GM12878 (cell line): ENCODE data around the gene TPBGL. TPM values are rescaled to one million over a fixed set of nuclear protein-coding genes. Genes with fewer than 3 reads are reported as not detected.

Source experiments
- ATAC-seq: fragments of 200-7000 bp; cut with Tn5 transposase; 3 replicates; pipeline ENCODE4 v1.9.1; 2020; ENCODE audit warnings: mild to moderate bottlenecking, moderate library complexity
- BruUV-seq: library from RNA; stranded (reverse); fragments of 400-500 nt; replicated peaks from 2 replicates; lab custom pipeline; 2021; lab: Mats Ljungman, UMichigan
- CTCF ChIA-PET: fragments of 300-600 bp; sonication (Branson Sonifier 250); formaldehyde crosslinking; extraction: SDS; loops from one replicate; lab custom pipeline; 2021; ENCODE audit warnings: inconsistent platforms; lab: Yijun Ruan, JAX
- POLR2A ChIA-PET: fragments of 350-600 bp; formaldehyde crosslinking; extraction: SDS; loops from one replicate; lab custom pipeline; 2021; ENCODE audit warnings: inconsistent platforms; lab: Charles Lee
- RAD21 ChIA-PET: fragments of 300-600 bp; sonication (Branson Sonifier 250); formaldehyde crosslinking; loops from one replicate; lab custom pipeline; 2023; ENCODE audit warnings: antibody characterized with exemption; ENCODE audit not compliant: unreplicated experiment; lab: Charles Lee
- SMC1A ChIA-PET: fragments of 300-600 bp; sonication (Branson Sonifier 250); formaldehyde crosslinking; loops from one replicate; lab custom pipeline; 2023; ENCODE audit not compliant: unreplicated experiment, uncharacterized antibody; lab: Charles Lee
- DNase-seq: peaks from one replicate; pipeline ENCODE4 v3.0.0-alpha.2; 2011; ENCODE audit warnings: low read depth, low spot score
- FAIRE-seq: peaks from 3 replicates; lab custom pipeline; 2011; peaks lifted over from hg19 to GRCh38; lab: Jason Lieb, UNC
- H2AFZ ChIP-seq: 2 replicates; pipeline ENCODE4 v1.6.0; 2011; ENCODE audit warnings: low read depth, low read length, control low read depth; ENCODE audit not compliant: control insufficient read depth
- H3K27ac ChIP-seq: 2 replicates; pipeline ENCODE4 v1.5.1; 2011; ENCODE audit warnings: control low read depth; ENCODE audit not compliant: control insufficient read depth, insufficient read depth
- H3K27me3 ChIP-seq, 2 experiments: replicated peaks in 1 of 2; 2 replicates each; pipeline versions ENCODE4 v1.6.0 to v1.6.1; 2011; ENCODE audit warnings: low read length in 1 of 2; ENCODE audit not compliant: control insufficient read depth in 2 of 2, insufficient read depth in 2 of 2
- H3K36me3 ChIP-seq, 2 experiments: 2 replicates each; pipeline ENCODE4 v1.5.1; 2011; ENCODE audit warnings: low read length in 1 of 2; ENCODE audit not compliant: control insufficient read depth in 2 of 2, insufficient read depth in 2 of 2
- H3K4me1 ChIP-seq: 2 replicates; pipeline ENCODE4 v1.6.1; 2011; ENCODE audit warnings: mild to moderate bottlenecking, low read length, moderate library complexity, mixed read lengths; ENCODE audit not compliant: control insufficient read depth, insufficient read depth
- H3K4me2 ChIP-seq: 2 replicates; pipeline ENCODE4 v1.6.0; 2011; ENCODE audit warnings: control low read depth; ENCODE audit not compliant: control insufficient read depth, insufficient read depth
- H3K4me3 ChIP-seq: fragments of 200-600 bp; sonication (generic); 2 replicates; pipeline ENCODE4 v1.5.1; 2016
- H3K79me2 ChIP-seq: 2 replicates; pipeline ENCODE4 v1.6.0; 2011; ENCODE audit warnings: low read length; ENCODE audit not compliant: control insufficient read depth, insufficient read depth
- H3K9ac ChIP-seq: 2 replicates; pipeline ENCODE4 v1.8.0; 2011; ENCODE audit warnings: low read length, control low read depth, mixed read lengths; ENCODE audit not compliant: control insufficient read depth, insufficient read depth
- H3K9me3 ChIP-seq: replicated peaks from 3 replicates; pipeline ENCODE4 v1.5.1; 2011; ENCODE audit warnings: mild to moderate bottlenecking, low read length; ENCODE audit not compliant: control insufficient read depth, insufficient read depth
- H4K20me1 ChIP-seq: 2 replicates; pipeline ENCODE4 v1.6.0; 2011; ENCODE audit not compliant: control insufficient read depth, insufficient read depth
- BMI1 ChIP-seq: fragments of 450-650 bp; IDR thresholded peaks from 2 replicates; pipeline ENCODE4 v1.6.1; 2016; ENCODE audit warnings: mild to moderate bottlenecking, moderate library complexity, borderline replicate concordance
- CEBPB ChIP-seq, 2 experiments: fragments of 150-350 bp in 1 of 2; IDR thresholded peaks; 2 replicates each; pipeline ENCODE4 v1.6.1; 2012 to 2014; ENCODE audit warnings: low read depth in 2 of 2, low read length in 2 of 2, borderline replicate concordance in 1 of 2, inconsistent platforms in 1 of 2
- EZH2 ChIP-seq: IDR thresholded peaks from 2 replicates; pipeline ENCODE4 v1.6.1; 2012; ENCODE audit warnings: low read depth, mild to moderate bottlenecking, control low read depth, inconsistent platforms, low read length, borderline replicate concordance; ENCODE audit not compliant: control insufficient read depth
- FOXK2 ChIP-seq: fragments of 450-650 bp; IDR thresholded peaks from 2 replicates; pipeline ENCODE4 v1.6.1; 2017; ENCODE audit warnings: mild to moderate bottlenecking, moderate library complexity
- POLR2AphosphoS5 ChIP-seq: IDR thresholded peaks from 2 replicates; pipeline ENCODE4 v1.6.1; 2011; ENCODE audit warnings: mild to moderate bottlenecking, low read length, inconsistent platforms
- RBBP5 ChIP-seq: fragments of 200-600 bp; sonication (generic); conservative IDR thresholded peaks from 2 replicates; pipeline ENCODE4 v1.6.1; 2016
- RELB ChIP-seq: fragments of 450-650 bp; IDR thresholded peaks from 2 replicates; pipeline ENCODE4 v1.6.1; 2017; ENCODE audit warnings: low read depth, mild to moderate bottlenecking, moderate library complexity
- RFX5 ChIP-seq: IDR thresholded peaks from 2 replicates; pipeline ENCODE4 v1.6.1; 2011; ENCODE audit warnings: low read depth, low read length, improper control_type of control experiment
- SUZ12 ChIP-seq: fragments of 200-600 bp; sonication (generic); IDR thresholded peaks from one replicate; pipeline ENCODE4 v1.6.1; 2018; ENCODE audit warnings: antibody characterized with exemption, mild to moderate bottlenecking; ENCODE audit not compliant: unreplicated experiment
- ZBTB11 ChIP-seq: fragments of 450-650 bp; formaldehyde crosslinking; IDR thresholded peaks from 2 replicates; pipeline ENCODE4 v1.5.0; 2022; ENCODE audit warnings: mild to moderate bottlenecking, missing genetic modification characterization
- ZNF622 ChIP-seq: fragments of 450-650 bp; IDR thresholded peaks from 2 replicates; pipeline ENCODE4 v1.6.1; 2017; ENCODE audit warnings: mild to moderate bottlenecking, inconsistent platforms
- WGBS: methylation state at CpG from one replicate; pipeline ENCODE4 v1.1.6; 2016; ENCODE audit warnings: low lambda C conversion rate; ENCODE audit not compliant: insufficient replicate concordance, insufficient coverage; ENCODE audit errors: missing lambda C conversion rate; 5-methylcytosine and 5-hydroxymethylcytosine counted together
- in situ Hi-C: fragments of 300-500 bp; cut with MboI; formaldehyde crosslinking; loops from 9 replicates; pipeline ENCODE4 v1.14.3; 2018; ENCODE audit warnings: mixed read lengths
- intact Hi-C: fragments of 100-400 bp; cut with micrococcal nuclease; formaldehyde crosslinking; loops from one replicate; pipeline ENCODE4 v1.14.2; 2022; ENCODE audit not compliant: unreplicated experiment
- polyA plus RNA-seq, 11 experiments: library from polyadenylated mRNA; depleted of rRNA in 4 of 11; unstranded in 6 of 11; stranded (reverse) in 5 of 11; fragments of >200 nt; fragmentation: Nextera tagmentation in 4 of 11; fragmentation: Illumina TruSeq in 1 of 11; extraction: Ambion mirVana in 4 of 11; extraction: Trizol in 1 of 11; gene quantifications; 1 replicate in 1 of 11; 2 replicates in 10 of 11; pipeline versions ENCODE4 v1.2.1 to v1.2.3, GENCODE V29; 2011 to 2016; ENCODE audit warnings: inconsistent platforms in 2 of 11, missing spikeins in 2 of 11, low read depth in 1 of 11
- total RNA-seq, 4 experiments: library from RNA; depleted of rRNA in 3 of 4; stranded (reverse); fragments of >200 nt in 3 of 4; fragmentation: Illumina TruSeq in 1 of 4; extraction: Trizol in 1 of 4; gene quantifications; 2 replicates each; pipeline versions ENCODE4 v1.2.1 to v1.2.3, GENCODE V29; 2013 to 2021
- TF ChIP-seq, protein P1 (sequence below): fragments of 150-350 bp; IDR thresholded peaks from 2 replicates; pipeline ENCODE4 v1.6.1; 2016; ENCODE audit warnings: low read depth, low read length

TPBGL gene
- total and polyA plus RNA-seq, 10 of the 15 experiments (the other 5 are each of a cell fraction or from before 2014, with no cell fraction given) = not detected

- TF ChIP-seq BMI1 (no peak), SUZ12 (no peak)
- TF ChIP-seq, all 136 proteins: peak for 0
These were observed 47.3 kb upstream of the TPBGL start (continued) for GRCh38 chr11:75193271-75193670.

GRCh38 chr11:75193711-75194110 is 46.9 kb upstream of the TPBGL start:
- Histone ChIP-seq H3K27me3 (peaks cover 1 to 4% of the 10 kb centered on the region in 2 experiments), H3K4me1 (no peaks in the 10 kb centered on the region), H4K20me1 (peaks cover 3% of the 10 kb centered on the region; the same call in 1 of the 2 replicates), H3K9me3 (no peaks in the 10 kb centered on the region), H3K4me3 (no peak overlapping the region), H2AFZ (no peak overlapping the region), H3K79me2 (no peaks in the 10 kb centered on the region), H3K36me3 (no peaks in the 10 kb centered on the region), H3K27ac (no peak overlapping the region), H3K9ac (no peak overlapping the region), H3K4me2 (no peak overlapping the region)
- ChIA-PET SMC1A (interaction anchor here (1.2 to 1.4 kb wide), 2 partner anchors 11 to 195 kb away, joined by 3 to 4 read pairs; no protein-coding TSS in a partner anchor), RAD21 (no interaction called here), POLR2A (no interaction called here), CTCF (no interaction called here)
- 0% methylated on average over 2 of the region's 2 CpGs for WGBS
- no peak for DNase-seq
- no peak for ATAC-seq
- BruUV-seq = no TSS peak
- FAIRE-seq = no peak
- intact Hi-C loops (no loop called here), in situ Hi-C loops (no loop called here)
- TF ChIP-seq POLR2AphosphoS5 (no peak), FOXK2 (no peak), ZBTB11 (CRISPR knock-in tag) (no peak), ZNF622 (no peak), RELB (no peak), CEBPB (IDR thresholded peaks at IDR 0.05; ENCODE audit: borderline replicate concordance in 1 of 2, low read depth in 2 of 2, low read length in 2 of 2) (no peak), RFX5 (no peak), EZH2 (no peak), RBBP5 (no peak)
- TF ChIP-seq, protein P1, sequence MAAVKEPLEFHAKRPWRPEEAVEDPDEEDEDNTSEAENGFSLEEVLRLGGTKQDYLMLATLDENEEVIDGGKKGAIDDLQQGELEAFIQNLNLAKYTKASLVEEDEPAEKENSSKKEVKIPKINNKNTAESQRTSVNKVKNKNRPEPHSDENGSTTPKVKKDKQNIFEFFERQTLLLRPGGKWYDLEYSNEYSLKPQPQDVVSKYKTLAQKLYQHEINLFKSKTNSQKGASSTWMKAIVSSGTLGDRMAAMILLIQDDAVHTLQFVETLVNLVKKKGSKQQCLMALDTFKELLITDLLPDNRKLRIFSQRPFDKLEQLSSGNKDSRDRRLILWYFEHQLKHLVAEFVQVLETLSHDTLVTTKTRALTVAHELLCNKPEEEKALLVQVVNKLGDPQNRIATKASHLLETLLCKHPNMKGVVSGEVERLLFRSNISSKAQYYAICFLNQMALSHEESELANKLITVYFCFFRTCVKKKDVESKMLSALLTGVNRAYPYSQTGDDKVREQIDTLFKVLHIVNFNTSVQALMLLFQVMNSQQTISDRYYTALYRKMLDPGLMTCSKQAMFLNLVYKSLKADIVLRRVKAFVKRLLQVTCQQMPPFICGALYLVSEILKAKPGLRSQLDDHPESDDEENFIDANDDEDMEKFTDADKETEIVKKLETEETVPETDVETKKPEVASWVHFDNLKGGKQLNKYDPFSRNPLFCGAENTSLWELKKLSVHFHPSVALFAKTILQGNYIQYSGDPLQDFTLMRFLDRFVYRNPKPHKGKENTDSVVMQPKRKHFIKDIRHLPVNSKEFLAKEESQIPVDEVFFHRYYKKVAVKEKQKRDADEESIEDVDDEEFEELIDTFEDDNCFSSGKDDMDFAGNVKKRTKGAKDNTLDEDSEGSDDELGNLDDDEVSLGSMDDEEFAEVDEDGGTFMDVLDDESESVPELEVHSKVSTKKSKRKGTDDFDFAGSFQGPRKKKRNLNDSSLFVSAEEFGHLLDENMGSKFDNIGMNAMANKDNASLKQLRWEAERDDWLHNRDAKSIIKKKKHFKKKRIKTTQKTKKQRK = no peak
